ENCODE results near the gene OR10K1.

GRCh38 chr1:158458263-158458662 lies 3.4 kb upstream of the OR10K1 start:
- TF ChIP-seq NKRF (conservative IDR thresholded peaks at IDR 0.05) (no peak), NR2C1 (IDR thresholded peaks at IDR 0.05) (no peak), CTCF (IDR thresholded peaks at IDR 0.05 in 2 of 3, conservative IDR thresholded peaks at IDR 0.05 in 1 of 3; ENCODE audit: control insufficient read depth in 2 of 3, extremely low read depth in 1 of 3, insufficient read depth in 1 of 3, low read depth in 3 of 3, low read length in 3 of 3) (no peak), CBX5 (IDR thresholded peaks at IDR 0.05; ENCODE audit: low read depth) (no peak), TAF1 (IDR thresholded peaks at IDR 0.05; ENCODE audit: borderline replicate concordance, low read depth, low read length) (no peak), ATF2 (IDR thresholded peaks at IDR 0.05; ENCODE audit: low read length) (no peak)

Measured in GM12878 (cell line).